Kidney (tissue), 14 donors: ENCODE data around the gene ZNF284. TPM values are rescaled to one million over a fixed set of nuclear protein-coding genes. Genes with fewer than 3 reads are reported as not detected.

Source experiments
- DNase-seq, 5 donors: peaks; one replicate each; pipeline ENCODE4 v3.0.0-alpha.2; 2013 to 2020
- FAIRE-seq: peaks from 2 replicates; lab custom pipeline; 2012; peaks lifted over from hg19 to GRCh38; lab: Jason Lieb, UNC
- H3K27ac ChIP-seq, 2 donors: one replicate each; pipeline ENCODE4 v1.7.0; 2013; ENCODE audit warnings: low read depth in 2 of 2, low read length in 2 of 2, inconsistent platforms in 1 of 2
- H3K27me3 ChIP-seq: one replicate; pipeline ENCODE4 v1.7.1; 2013; ENCODE audit warnings: low read length, inconsistent platforms; ENCODE audit not compliant: control insufficient read depth, insufficient read depth
- H3K36me3 ChIP-seq, 3 donors: one replicate each; pipeline versions ENCODE4 v1.7.0 to v1.7.1; 2013; ENCODE audit warnings: low read length in 3 of 3, control low read depth in 1 of 3, inconsistent platforms in 1 of 3; ENCODE audit not compliant: insufficient read depth in 3 of 3, control insufficient read depth in 2 of 3
- H3K4me1 ChIP-seq, 3 donors: one replicate each; pipeline versions ENCODE4 v1.7.0 to v1.7.1; 2013; ENCODE audit warnings: low read length in 3 of 3, inconsistent platforms in 1 of 3, low read depth in 1 of 3; ENCODE audit not compliant: control insufficient read depth in 2 of 3, insufficient read depth in 2 of 3
- H3K4me3 ChIP-seq, 3 donors: one replicate each; pipeline versions ENCODE4 v1.7.0 to v1.8.1; 2013; ENCODE audit warnings: low read length in 3 of 3, control low read depth in 1 of 3, inconsistent platforms in 1 of 3
- H3K9ac ChIP-seq, 3 donors: one replicate each; pipeline versions ENCODE4 v1.7.0 to v1.7.1; 2013; ENCODE audit warnings: low read length in 3 of 3, control low read depth in 1 of 3, inconsistent platforms in 1 of 3
- H3K9me3 ChIP-seq, 3 donors: one replicate each; pipeline versions ENCODE4 v1.7.0 to v1.7.1; 2013; ENCODE audit warnings: low read length in 3 of 3, control low read depth in 1 of 3, inconsistent platforms in 1 of 3; ENCODE audit not compliant: control insufficient read depth in 2 of 3, insufficient read depth in 1 of 3
- CTCF ChIP-seq: IDR thresholded peaks from 3 replicates; pipeline ENCODE4 v1.5.1; 2012; ENCODE audit warnings: mild to moderate bottlenecking, moderate library complexity, borderline replicate concordance; ENCODE audit not compliant: insufficient read depth; ENCODE audit errors: extremely low read depth
- intact Hi-C: fragments of 100-400 bp; cut with DNase I; formaldehyde crosslinking; loops from one replicate; pipeline ENCODE4 v1.11.1; 2022
- polyA plus RNA-seq: library from polyadenylated mRNA; stranded (reverse); fragments of 350-450 nt; fragmentation: Illumina TruSeq; extraction: RNeasy Lipid Tissue Mini Kit (QIAGEN cat#74804); gene quantifications from one replicate; pipeline ENCODE4 v1.2.3, GENCODE V29; 2014; ENCODE audit warnings: low read depth, low replicate concordance; ENCODE audit not compliant: insufficient read depth
- total RNA-seq: library from RNA; stranded (reverse); fragmentation: NEBNext Ultra II Directional; extraction: Animal tissue kit (Norgen Biotek cat#: 25700); gene quantifications from one replicate; pipeline ENCODE4 v1.2.1, GENCODE V29; 2021
- donor health status: control.
- donor health status: control.
- donor health status: control.
- donor health status: control.
- donor health status: control.
- donor health status: DM: yes; HTN: yes; CAD: no.
- donor health status: Normal renal cell carcinoma (clear cell type).

The ZNF284 gene
- total and polyA plus RNA-seq, 2 donors from 2014 or later = 1.2 to 2.5 TPM

GRCh38 chr19:44111910-44112463, 40.0 kb downstream of the ZNF284 start:
- Histone ChIP-seq H3K9ac (peak overlapping the region in 1 of 3 donors; percentile 98), H3K9me3 (peaks cover 8 to 26% (median 11%) of the 10 kb centered on the region in 3 donors)

GRCh38 chr19:44112802-44113137, 40.8 kb downstream of the ZNF284 start:
- H3K27ac ChIP-seq = no peak overlapping the region
- no peak for FAIRE-seq
- H3K36me3 ChIP-seq = peaks cover 0 to 9% (median 5%) of the 10 kb centered on the region in 3 donors
- H3K4me3 ChIP-seq = peak overlapping the region; percentile 93 to 98 (median 95)
- DNase-seq = no peak
- intact Hi-C loops = no loop called here
- H3K27me3 ChIP-seq = no peaks in the 10 kb centered on the region
- peak overlapping the region; percentile 18 to 98 (median 80) for H3K9ac ChIP-seq
- no peak for TF ChIP-seq CTCF
- peaks cover 0 to 6% (median 3%) of the 10 kb centered on the region in 3 donors for H3K4me1 ChIP-seq
- H3K9me3 ChIP-seq = peaks cover 3 to 18% (median 5%) of the 10 kb centered on the region in 3 donors

More at GRCh38 chr19:44111910-44112463, 40.0 kb downstream of the ZNF284 start:
- no peak for TF ChIP-seq CTCF
- Histone ChIP-seq H3K4me1 (peaks cover 0 to 6% (median 3%) of the 10 kb centered on the region in 3 donors), H3K4me3 (peak overlapping the region; percentile 93 to 98 (median 95)), H3K27me3 (no peaks in the 10 kb centered on the region), H3K36me3 (peaks cover 5 to 8% (median 7%) of the 10 kb centered on the region in 3 donors), H3K27ac (no peak overlapping the region)
- FAIRE-seq = no peak
- DNase-seq = peak in 4 of 5 donors; percentile 56 to 81 (median 69)
- intact Hi-C loops = no loop called here

DNA sequence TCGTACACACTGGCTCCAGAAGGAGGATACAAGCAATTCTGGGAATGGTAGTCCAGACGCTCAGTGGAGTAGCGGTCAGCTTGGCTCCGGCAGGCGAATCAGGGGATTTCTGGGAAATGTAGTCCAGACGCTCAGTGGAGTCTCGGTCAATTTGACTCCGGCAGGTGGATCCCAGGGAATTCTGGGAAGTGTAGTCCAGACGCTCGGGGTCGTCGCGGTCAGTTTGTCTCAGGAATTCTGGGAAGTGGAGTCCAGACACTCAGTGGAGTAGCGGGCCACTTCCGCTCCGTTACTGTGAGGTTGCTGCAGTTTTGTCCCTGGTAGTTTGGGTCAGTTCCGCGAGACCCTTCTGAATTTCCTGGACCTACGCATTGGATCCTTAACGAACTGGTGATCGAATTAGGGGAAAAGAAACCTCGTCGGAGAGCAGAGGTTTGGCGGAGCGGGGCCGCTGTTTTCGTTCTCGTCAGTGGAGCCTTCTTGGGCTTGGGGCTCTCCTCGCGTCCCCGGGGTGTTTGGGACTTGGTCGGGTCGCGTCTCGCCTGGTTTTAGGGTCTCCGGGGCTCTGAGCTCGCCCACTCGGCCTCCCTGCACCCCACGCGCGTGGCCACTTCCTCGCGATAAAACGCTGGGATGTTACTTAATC, 41.3 kb downstream of the ZNF284 start, which contains the start of gene ZNF225:
Gene ZNF225, plus strand, starts transcription at position 262 of the 646 bp plus-strand sequence. CDS start 2,429 bp downstream, outside the sequence.
- FAIRE-seq = peak; percentile 98
- peak within 1 kb of the TSS; percentile 38 to 52 for H3K27ac ChIP-seq

More for the DNA sequence above, 41.3 kb downstream of the ZNF284 start, which contains the start of gene ZNF225:
- H3K9ac ChIP-seq = peak within 1 kb of the TSS; percentile 71 to 98 (median 89)
- peaks cover 0 to 12% (median 8%) of the 10 kb centered on the region in 3 donors for H3K36me3 ChIP-seq
- H3K27me3 ChIP-seq = no peaks in the 10 kb centered on the region
- intact Hi-C loops = no loop called here
- peaks cover 0 to 6% (median 3%) of the 10 kb centered on the region in 3 donors for H3K4me1 ChIP-seq
- peaks cover 0 to 13% (median 2%) of the 10 kb centered on the region in 3 donors for H3K9me3 ChIP-seq
- H3K4me3 ChIP-seq = peak within 1 kb of the TSS; percentile 93 to 98 (median 95)
- TF ChIP-seq CTCF = no peak
- DNase-seq = peak; percentile 97 to 100 (median 98)
